HEK293T (cell line): ENCODE data around the gene LOXL1.

ENCODE experiments used
- CTCF ChIA-PET: fragments of 350-600 bp; formaldehyde crosslinking; extraction: SDS; loops from one replicate; lab custom pipeline; 2021; ENCODE audit warnings: antibody characterized with exemption, inconsistent platforms; lab: Yijun Ruan, JAX
- POLR2A ChIA-PET: fragments of 350-600 bp; formaldehyde crosslinking; extraction: SDS; loops from one replicate; lab custom pipeline; 2020; ENCODE audit warnings: antibody characterized with exemption, inconsistent platforms; lab: Yijun Ruan, JAX
- DNase-seq: peaks from one replicate; pipeline ENCODE4 v3.0.0; 2012; ENCODE audit warnings: mixed read lengths; ENCODE audit errors: extremely low spot score
- ARNT ChIP-seq: fragments of 450-650 bp; IDR thresholded peaks from 2 replicates; pipeline ENCODE4 v1.6.1; 2017; ENCODE audit warnings: mild to moderate bottlenecking
- BHLHE40 ChIP-seq: fragments of 450-650 bp; IDR thresholded peaks from 2 replicates; pipeline ENCODE4 v1.6.1; 2016; ENCODE audit warnings: mild to moderate bottlenecking, moderate library complexity, borderline replicate concordance
- CTBP1 ChIP-seq: fragments of 450-650 bp; IDR thresholded peaks from 2 replicates; pipeline ENCODE4 v1.6.1; 2016; ENCODE audit warnings: borderline replicate concordance
- ELF4 ChIP-seq: fragments of 450-650 bp; IDR thresholded peaks from 2 replicates; pipeline ENCODE4 v1.6.1; 2017; ENCODE audit warnings: antibody characterized with exemption
- FOXA1 ChIP-seq: fragments of 450-650 bp; IDR thresholded peaks from 2 replicates; pipeline ENCODE4 v1.6.1; 2016; ENCODE audit warnings: mild to moderate bottlenecking
- FOXK2 ChIP-seq: fragments of 450-650 bp; IDR thresholded peaks from 2 replicates; pipeline ENCODE4 v1.6.1; 2016; ENCODE audit warnings: mild to moderate bottlenecking
- FOXM1 ChIP-seq: fragments of 450-650 bp; IDR thresholded peaks from 2 replicates; pipeline ENCODE4 v1.6.1; 2017; ENCODE audit warnings: mild to moderate bottlenecking, borderline replicate concordance
- HDGF ChIP-seq: fragments of 450-650 bp; IDR thresholded peaks from 2 replicates; pipeline ENCODE4 v1.6.1; 2017; ENCODE audit warnings: antibody characterized with exemption, borderline replicate concordance
- L3MBTL2 ChIP-seq: fragments of 450-650 bp; conservative IDR thresholded peaks from 2 replicates; pipeline ENCODE4 v1.6.1; 2016; ENCODE audit warnings: mild to moderate bottlenecking
- LEF1 ChIP-seq: fragments of 450-650 bp; IDR thresholded peaks from 2 replicates; pipeline ENCODE4 v1.6.1; 2017; ENCODE audit warnings: mild to moderate bottlenecking, borderline replicate concordance
- NFRKB ChIP-seq: fragments of 450-650 bp; IDR thresholded peaks from 2 replicates; pipeline ENCODE4 v1.6.1; 2016; ENCODE audit warnings: mild to moderate bottlenecking, moderate library complexity
- SP1 ChIP-seq: fragments of 450-650 bp; IDR thresholded peaks from 2 replicates; pipeline ENCODE4 v1.6.1; 2017
- SUZ12 ChIP-seq: fragments of 450-650 bp; IDR thresholded peaks from 2 replicates; pipeline ENCODE4 v1.6.1; 2016; ENCODE audit warnings: mild to moderate bottlenecking
- TARDBP ChIP-seq: fragments of 450-650 bp; IDR thresholded peaks from 2 replicates; pipeline ENCODE4 v1.6.1; 2016
- ZNF384 ChIP-seq: fragments of 450-650 bp; IDR thresholded peaks from 2 replicates; pipeline ENCODE4 v1.6.1; 2016
- TF ChIP-seq, protein P1 (sequence below): fragments of 450-650 bp; IDR thresholded peaks from 2 replicates; pipeline ENCODE4 v1.6.1; 2016

LOXL1 gene

DNA sequence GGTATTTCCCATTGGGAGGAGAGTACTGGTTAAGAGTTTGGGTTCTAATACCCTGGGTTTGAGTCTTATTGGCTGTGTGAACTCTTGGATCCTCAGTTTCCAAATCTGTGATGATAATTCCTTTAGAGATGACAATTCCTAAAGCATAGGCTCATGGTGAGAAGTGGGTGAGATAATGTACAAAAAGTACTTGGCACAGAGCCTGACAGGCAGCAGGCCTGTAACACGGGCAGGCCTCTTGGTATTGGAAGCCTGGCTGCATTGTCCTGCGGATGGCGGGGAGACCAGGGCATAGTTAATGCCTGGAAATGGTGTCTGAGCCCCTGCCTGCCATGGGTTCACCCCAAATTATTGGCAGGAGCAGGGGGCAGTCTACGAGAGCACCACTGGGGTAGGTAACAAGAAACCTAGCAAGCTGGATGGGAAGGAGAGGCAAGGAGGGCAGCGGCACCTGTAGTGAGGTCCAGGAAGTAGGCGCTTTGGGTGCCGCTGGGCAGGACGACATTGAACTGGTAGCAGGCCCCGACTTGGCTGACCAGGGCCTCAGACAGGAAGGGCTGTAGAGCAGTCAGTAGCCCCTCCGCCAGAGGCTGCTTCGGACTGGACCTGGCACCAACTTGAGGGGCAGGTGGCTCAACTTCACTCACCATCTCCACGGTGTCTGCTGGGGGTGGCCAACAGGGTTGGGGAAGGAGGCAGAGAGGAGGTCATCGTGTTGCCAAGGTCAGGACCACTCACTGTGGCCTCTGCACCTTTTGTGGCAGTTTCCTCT, 58.1 kb downstream of the LOXL1 start:
- POLR2A ChIA-PET = no interaction called here
- CTCF ChIA-PET = no interaction called here
- no peak for TF ChIP-seq ARNT
- TF ChIP-seq SP1 = no peak
- TF ChIP-seq FOXK2 = no peak
- TF ChIP-seq ZNF384 = no peak
- no peak for TF ChIP-seq L3MBTL2
- no peak for TF ChIP-seq SUZ12
- no peak for TF ChIP-seq CTBP1
- TF ChIP-seq ELF4 = no peak
- no peak for TF ChIP-seq FOXA1
- TF ChIP-seq BHLHE40 = no peak
- TF ChIP-seq LEF1 = no peak
- TF ChIP-seq, protein P1, sequence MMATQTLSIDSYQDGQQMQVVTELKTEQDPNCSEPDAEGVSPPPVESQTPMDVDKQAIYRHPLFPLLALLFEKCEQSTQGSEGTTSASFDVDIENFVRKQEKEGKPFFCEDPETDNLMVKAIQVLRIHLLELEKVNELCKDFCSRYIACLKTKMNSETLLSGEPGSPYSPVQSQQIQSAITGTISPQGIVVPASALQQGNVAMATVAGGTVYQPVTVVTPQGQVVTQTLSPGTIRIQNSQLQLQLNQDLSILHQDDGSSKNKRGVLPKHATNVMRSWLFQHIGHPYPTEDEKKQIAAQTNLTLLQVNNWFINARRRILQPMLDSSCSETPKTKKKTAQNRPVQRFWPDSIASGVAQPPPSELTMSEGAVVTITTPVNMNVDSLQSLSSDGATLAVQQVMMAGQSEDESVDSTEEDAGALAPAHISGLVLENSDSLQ = no peak
- no peak for TF ChIP-seq TARDBP
- no peak for TF ChIP-seq HDGF
- TF ChIP-seq FOXM1 = no peak
- no peak for TF ChIP-seq NFRKB
- DNase-seq = no peak

DNA sequence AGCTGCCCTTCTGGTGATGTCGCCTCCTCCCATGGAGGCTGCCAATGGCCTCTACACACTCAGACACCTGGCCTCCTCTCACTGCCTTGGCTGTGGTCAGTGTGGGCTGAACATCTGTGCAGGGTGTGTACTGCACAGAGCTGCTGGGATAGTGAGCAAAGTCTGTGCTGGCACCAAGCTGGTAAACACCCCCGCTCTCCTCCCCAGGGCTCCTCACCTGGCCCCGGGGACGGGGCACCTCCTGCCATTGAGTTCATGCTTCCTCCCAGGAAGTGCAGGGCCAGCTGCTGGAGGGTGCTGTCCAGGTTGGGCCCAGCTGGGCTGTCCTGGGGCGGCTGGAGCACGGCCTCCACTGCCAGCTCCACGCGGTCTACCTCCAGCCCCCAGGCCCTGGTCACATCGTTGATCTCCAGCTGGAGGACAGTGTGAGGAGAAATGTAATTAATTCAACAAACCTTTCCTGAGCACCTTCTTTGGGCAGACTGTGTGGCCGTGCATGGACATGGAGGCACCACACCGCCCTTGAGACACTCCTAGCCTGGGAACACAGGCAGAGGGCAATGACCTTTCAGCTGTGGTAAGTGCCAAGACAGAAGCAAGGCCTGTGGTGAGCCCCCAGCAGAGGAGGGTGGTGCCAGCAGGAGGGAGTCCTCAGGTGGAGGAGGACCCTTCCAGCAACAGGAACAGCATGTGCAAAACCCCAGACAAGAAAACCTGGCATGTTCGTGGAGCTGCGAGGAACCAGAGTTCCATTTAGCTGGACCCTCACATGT, 59.0 kb downstream of the LOXL1 start:
- no peak for DNase-seq
- ChIA-PET POLR2A (interaction anchor here (1.2 kb wide), 1 partner anchor 9 kb away, joined by 3 read pairs; the partner anchor contains the start of gene PML), CTCF (no interaction called here)
- TF ChIP-seq HDGF (no peak), CTBP1 (no peak), ARNT (no peak), LEF1 (no peak), SUZ12 (no peak), SP1 (no peak), NFRKB (no peak), L3MBTL2 (no peak), BHLHE40 (no peak), FOXA1 (no peak), ELF4 (no peak)
- TF ChIP-seq, protein P1 = no peak

DNA sequence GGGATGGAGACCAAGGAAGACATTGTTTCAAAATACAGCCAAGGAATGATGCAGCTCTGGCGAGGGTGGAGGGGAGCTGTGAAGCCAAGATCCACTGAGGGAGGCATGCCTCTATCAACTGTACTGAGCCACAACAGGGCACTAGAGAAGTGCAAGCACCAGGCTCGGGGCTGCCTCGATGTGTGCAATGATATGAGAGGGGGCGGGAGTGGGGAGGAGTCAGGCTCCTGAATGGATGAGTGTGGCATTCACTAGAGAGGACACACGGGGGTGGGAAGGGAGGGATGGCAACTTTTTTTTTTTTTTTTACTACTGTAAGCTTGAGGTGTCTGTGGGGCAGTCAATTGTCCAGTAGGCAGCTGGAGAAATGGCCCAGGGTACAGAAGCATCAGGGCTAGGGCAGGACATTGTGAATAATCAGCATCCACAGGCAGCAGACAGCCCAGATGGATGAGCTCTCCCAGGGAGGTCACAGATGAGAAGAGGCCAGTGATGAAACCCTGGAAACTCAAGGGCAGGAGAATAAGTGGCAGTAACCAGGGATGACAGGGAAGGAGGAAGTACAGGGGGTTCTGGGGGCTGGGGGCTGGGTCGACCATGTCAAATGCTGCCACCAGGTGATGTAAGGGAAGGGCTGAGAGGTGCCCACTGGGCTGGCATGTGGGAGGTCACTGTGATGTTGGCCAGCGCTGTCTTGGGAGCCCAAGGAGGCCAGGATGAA, 60.0 kb downstream of the LOXL1 start:
- DNase-seq = no peak

GRCh38 chr15:73986776-73987056, 60.5 kb downstream of the LOXL1 start:
- ChIA-PET CTCF (no interaction called here), POLR2A (interaction anchor here (1.2 kb wide), 1 partner anchor 8 kb away, joined by 3 read pairs; the partner anchor contains the start of gene PML)
- DNase-seq = no peak
- TF ChIP-seq ARNT (no peak), ELF4 (no peak), SP1 (no peak), FOXM1 (no peak), CTBP1 (no peak), BHLHE40 (no peak), TARDBP (no peak), L3MBTL2 (no peak), FOXK2 (no peak), SUZ12 (no peak), ZNF384 (no peak), HDGF (no peak), LEF1 (no peak), FOXA1 (no peak), NFRKB (no peak)
- TF ChIP-seq, protein P1 = no peak

More for the DNA sequence above, 60.0 kb downstream of the LOXL1 start:
- ChIA-PET POLR2A (interaction anchor here (1.2 kb wide), 1 partner anchor 8 kb away, joined by 3 read pairs; the partner anchor contains the start of gene PML), CTCF (no interaction called here)
- TF ChIP-seq FOXM1 (no peak), FOXK2 (no peak), LEF1 (no peak), CTBP1 (no peak), ZNF384 (no peak), ELF4 (no peak), L3MBTL2 (no peak), SUZ12 (no peak), NFRKB (no peak), SP1 (no peak), BHLHE40 (no peak), TARDBP (no peak)
- TF ChIP-seq, protein P1 = no peak

GRCh38 chr15:73987250-73987649, 61.0 kb downstream of the LOXL1 start:
- ChIA-PET POLR2A (no interaction called here), CTCF (no interaction called here)
- no peak for TF ChIP-seq CTBP1
- no peak for TF ChIP-seq FOXK2
- TF ChIP-seq NFRKB = no peak
- no peak for TF ChIP-seq SUZ12
- TF ChIP-seq, protein P1 = no peak
- TF ChIP-seq SP1 = no peak
- no peak for TF ChIP-seq FOXM1
- TF ChIP-seq HDGF = no peak
- TF ChIP-seq FOXA1 = no peak
- no peak for TF ChIP-seq ELF4
- DNase-seq = no peak
